Chondrocyte (in vitro differentiated cells): ENCODE data around the gene SMARCB1. TPM values are rescaled to one million over a fixed set of nuclear protein-coding genes. Genes with fewer than 3 reads are reported as not detected.

Experiments used
- DNase-seq: peaks from one replicate; pipeline ENCODE4 v3.0.0; 2021; ENCODE audit warnings: mixed read lengths, low spot score
- H3K27ac Mint-ChIP-seq: one replicate; pipeline ENCODE4 v1.8.0; 2021; ENCODE audit warnings: mild to moderate bottlenecking, moderate library complexity, mixed read lengths; ENCODE audit not compliant: unreplicated experiment
- H3K27me3 Mint-ChIP-seq: 2 replicates; pipeline ENCODE4 v1.8.0; 2021; ENCODE audit warnings: low read depth, mixed read lengths
- H3K36me3 Mint-ChIP-seq: 2 replicates; pipeline ENCODE4 v1.8.0; 2021; ENCODE audit warnings: low read depth, mixed read lengths
- H3K4me1 Mint-ChIP-seq: 2 replicates; pipeline ENCODE4 v1.8.0; 2021; ENCODE audit warnings: low read depth, mild to moderate bottlenecking, mixed read lengths
- H3K4me3 Mint-ChIP-seq: one replicate; pipeline ENCODE4 v1.8.0; 2021; ENCODE audit warnings: mild to moderate bottlenecking, moderate library complexity, mixed read lengths; ENCODE audit not compliant: unreplicated experiment
- H3K9me3 Mint-ChIP-seq: 2 replicates; pipeline ENCODE4 v1.8.0; 2021; ENCODE audit warnings: low read depth, mixed read lengths
- CTCF ChIP-seq: fragments of 200-600 bp; sonication (generic); IDR thresholded peaks from 2 replicates; pipeline ENCODE4 v1.5.0; 2021; ENCODE audit warnings: antibody characterized with exemption, mild to moderate bottlenecking, moderate library complexity
- total RNA-seq: library from RNA; stranded (reverse); gene quantifications from 3 replicates; pipeline ENCODE4 v1.2.1, GENCODE V29; 2021

SMARCB1 gene
- total RNA-seq, 1 donor from 2014 or later = 102 TPM

GRCh38 chr22:23845265-23846080, 58.7 kb downstream of the SMARCB1 start:
- H3K4me3 Mint-ChIP-seq = no peak overlapping the region
- peaks cover 47% of the 10 kb centered on the region for H3K4me1 Mint-ChIP-seq
- H3K36me3 Mint-ChIP-seq = no peaks in the 10 kb centered on the region
- DNase-seq = no peak
- peak overlapping the region; percentile 70 for H3K27ac Mint-ChIP-seq
- H3K27me3 Mint-ChIP-seq = no peaks in the 10 kb centered on the region
- H3K9me3 Mint-ChIP-seq = no peaks in the 10 kb centered on the region
- no peak for TF ChIP-seq CTCF

- no peak for TF ChIP-seq CTCF
- H3K27me3 Mint-ChIP-seq = no peaks in the 10 kb centered on the region
- no peak overlapping the region for H3K4me3 Mint-ChIP-seq
- H3K27ac Mint-ChIP-seq = peak overlapping the region; percentile 81
- no peaks in the 10 kb centered on the region for H3K36me3 Mint-ChIP-seq
- peaks cover 47% of the 10 kb centered on the region for H3K4me1 Mint-ChIP-seq
- H3K9me3 Mint-ChIP-seq = no peaks in the 10 kb centered on the region
- DNase-seq = no peak
Measured at GRCh38 chr22:23846081-23846469, 59.3 kb downstream of the SMARCB1 start.

- Mint-ChIP-seq H3K36me3 (no peaks in the 10 kb centered on the region), H3K27me3 (no peaks in the 10 kb centered on the region), H3K4me3 (no peak overlapping the region)
Measured at GRCh38 chr22:23847310-23847920, 60.6 kb downstream of the SMARCB1 start.

GRCh38 chr22:23847991-23848864, 61.5 kb downstream of the SMARCB1 start:
- H3K36me3 Mint-ChIP-seq = no peaks in the 10 kb centered on the region
- peaks cover 40% of the 10 kb centered on the region for H3K4me1 Mint-ChIP-seq
- no peak for TF ChIP-seq CTCF
- H3K27me3 Mint-ChIP-seq = no peaks in the 10 kb centered on the region
- no peak overlapping the region for H3K4me3 Mint-ChIP-seq
- no peak for DNase-seq
- H3K27ac Mint-ChIP-seq = no peak overlapping the region
- no peaks in the 10 kb centered on the region for H3K9me3 Mint-ChIP-seq

More at GRCh38 chr22:23847310-23847920, 60.6 kb downstream of the SMARCB1 start:
- no peak for DNase-seq
- no peak for TF ChIP-seq CTCF
- H3K9me3 Mint-ChIP-seq = no peaks in the 10 kb centered on the region
- H3K4me1 Mint-ChIP-seq = peaks cover 40% of the 10 kb centered on the region
- no peak overlapping the region for H3K27ac Mint-ChIP-seq
